Endothelial cell of hepatic sinusoid (primary cell): ENCODE measurements around the gene OPA1.

ENCODE experiments used
- in situ Hi-C: cut with HindIII; loops from 2 replicates; pipeline ENCODE4 v1.10.0; 2017; ENCODE audit warnings: low sequenced_read_pairs

The OPA1 gene

GRCh38 chr3:193645806-193646205, 52.8 kb downstream of the OPA1 start:
- in situ Hi-C loops = no loop called here

DNA sequence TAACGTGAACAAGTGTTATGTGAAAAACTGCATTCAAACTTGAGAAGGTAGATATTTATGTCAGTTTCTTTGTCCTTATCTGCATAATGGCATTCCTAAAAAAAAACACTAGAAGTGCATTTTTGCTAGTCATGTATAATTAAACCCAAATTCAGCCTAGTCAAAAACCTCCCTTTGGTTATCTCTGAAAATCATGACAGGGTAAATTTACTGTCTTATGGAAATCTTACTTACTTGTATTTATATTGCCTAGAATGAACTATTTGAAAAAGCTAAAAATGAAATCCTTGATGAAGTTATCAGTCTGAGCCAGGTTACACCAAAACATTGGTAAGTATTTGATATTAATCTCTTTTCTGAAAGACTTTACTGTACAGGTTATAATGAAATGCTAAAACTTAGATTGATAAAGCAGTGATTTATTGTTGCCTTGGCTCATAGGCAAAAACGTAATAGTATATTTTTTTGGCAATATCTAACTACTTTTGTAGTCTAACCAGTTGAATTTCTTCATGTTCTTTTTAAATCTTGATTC, 55.6 kb downstream of the OPA1 start:
- in situ Hi-C loops = no loop called here

DNA sequence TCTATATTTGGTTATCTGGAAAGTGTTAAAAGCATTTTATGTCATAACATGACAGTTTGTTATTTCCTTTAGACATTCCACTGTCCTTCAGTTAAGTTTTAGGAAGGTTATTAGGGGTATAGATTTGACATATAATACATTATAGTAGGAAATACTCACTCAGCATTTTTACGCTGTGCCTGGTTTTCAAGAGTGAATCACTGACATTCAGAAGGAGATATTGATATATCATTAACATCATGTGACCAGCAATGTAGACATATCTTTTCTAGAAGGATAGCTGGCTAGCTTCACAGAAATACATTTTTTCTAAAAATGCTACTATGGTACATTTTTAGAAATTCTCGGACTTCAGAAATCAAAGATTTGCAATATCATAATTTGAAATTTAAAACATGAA, 57.6 kb downstream of the OPA1 start:
- in situ Hi-C loops = no loop called here

DNA sequence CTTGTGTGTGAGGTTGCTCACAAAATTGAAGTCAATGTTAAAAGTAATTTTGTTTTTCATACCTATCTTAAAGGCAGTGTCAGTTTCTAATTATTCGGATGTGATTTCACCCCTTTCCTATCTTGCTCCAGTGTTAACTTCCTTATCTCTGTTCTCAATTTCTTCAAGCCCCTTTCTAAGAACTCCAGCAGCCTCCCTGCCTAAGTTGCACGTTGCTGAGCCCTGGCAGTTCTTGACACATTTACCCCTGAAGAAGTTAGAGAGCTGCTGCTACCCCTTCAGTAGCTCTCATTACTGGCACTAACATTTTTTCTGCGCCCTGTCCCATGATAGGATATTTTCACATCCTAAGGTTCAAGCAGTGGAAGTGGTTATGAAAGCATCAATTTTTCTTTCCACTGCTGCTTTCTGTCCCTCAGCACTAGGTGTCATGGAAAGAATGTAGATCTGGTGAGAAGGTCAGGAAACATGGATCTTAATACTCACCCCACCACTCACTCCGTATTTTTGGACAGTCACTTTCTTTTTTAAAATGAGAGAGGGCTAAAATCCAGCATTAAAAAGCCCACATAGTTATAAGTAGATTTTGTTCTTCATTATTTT, 62.9 kb downstream of the OPA1 start:
- in situ Hi-C loops = no loop called here

- in situ Hi-C loops = no loop called here
Measured at GRCh38 chr3:193656445-193656844, 63.4 kb downstream of the OPA1 start.

DNA sequence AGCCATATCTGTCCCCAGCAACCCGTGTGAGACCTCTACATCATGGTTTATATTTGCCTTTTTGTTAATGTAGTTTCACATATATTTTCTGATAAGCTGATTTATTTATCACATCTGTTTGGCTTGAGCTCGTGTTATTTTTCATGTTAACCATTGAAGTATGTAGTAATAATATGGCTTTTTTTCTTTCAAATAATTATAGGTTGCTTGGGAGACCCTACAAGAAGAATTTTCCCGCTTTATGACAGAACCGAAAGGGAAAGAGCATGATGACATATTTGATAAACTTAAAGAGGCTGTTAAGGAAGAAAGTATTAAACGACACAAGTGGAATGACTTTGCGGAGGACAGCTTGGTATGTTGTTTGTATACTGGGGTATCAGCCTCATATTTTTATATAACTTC, 63.9 kb downstream of the OPA1 start:
- in situ Hi-C loops = no loop called here

- in situ Hi-C loops = no loop called here
Measured at GRCh38 chr3:193660171-193660570, 67.2 kb downstream of the OPA1 start.

DNA sequence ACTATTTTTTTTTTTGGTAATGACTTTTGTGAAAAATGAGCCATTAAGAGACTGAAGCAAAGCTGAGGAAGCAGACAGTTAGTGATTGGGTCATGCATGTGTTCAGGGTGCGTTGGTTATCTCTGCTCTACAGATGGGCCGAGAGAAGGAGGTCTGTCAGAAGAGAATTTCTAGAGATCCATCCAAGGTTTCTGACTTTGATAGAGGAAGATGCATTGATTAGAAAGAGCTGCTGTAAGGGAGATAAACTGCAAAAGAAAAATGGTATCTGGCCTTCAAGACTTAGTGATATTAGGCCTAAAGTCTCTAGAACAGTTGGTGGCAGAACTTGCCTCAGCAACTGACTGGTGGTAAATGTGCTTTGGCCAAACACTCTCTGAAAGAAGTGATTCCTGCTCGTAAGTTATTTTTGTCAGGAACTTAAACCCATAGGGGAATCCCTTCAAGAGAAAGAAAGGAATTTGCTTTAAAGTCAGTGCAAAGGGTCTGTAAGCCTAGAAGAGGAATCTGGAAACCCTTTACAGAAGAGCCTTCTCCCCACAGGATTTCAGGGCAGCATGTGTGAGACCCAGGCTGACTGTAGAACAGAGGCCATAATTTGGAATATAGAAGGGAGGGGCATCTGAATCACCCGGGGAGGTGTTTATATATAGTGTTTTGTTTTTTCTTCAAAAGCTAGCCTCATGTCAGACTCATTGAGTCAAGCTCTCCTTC, 67.8 kb downstream of the OPA1 start:
- in situ Hi-C loops = no loop called here

DNA sequence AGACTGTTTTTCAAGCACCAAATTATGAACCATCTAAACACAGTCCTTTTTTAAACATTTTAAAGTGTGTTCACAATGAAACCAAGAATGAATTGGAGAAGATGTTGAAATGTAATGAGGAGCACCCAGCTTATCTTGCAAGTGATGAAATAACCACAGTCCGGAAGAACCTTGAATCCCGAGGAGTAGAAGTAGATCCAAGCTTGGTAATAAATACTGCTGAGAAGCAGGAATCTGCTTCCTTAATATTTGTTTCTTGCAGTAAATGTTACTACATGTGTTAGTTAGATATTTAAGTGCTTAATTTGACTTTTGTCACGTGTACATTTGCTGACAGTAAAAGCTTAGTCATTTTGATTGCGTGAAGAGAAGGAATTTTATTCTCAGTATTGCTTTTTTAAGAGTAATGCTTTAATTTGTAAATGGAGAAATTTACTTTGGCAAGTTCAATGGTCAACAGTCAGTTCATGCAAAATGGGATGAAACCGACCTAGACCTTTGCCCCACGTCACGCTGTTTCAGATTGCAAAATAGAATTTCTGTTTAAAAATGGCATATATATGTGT, 69.8 kb downstream of the OPA1 start:
- in situ Hi-C loops = no loop called here

DNA sequence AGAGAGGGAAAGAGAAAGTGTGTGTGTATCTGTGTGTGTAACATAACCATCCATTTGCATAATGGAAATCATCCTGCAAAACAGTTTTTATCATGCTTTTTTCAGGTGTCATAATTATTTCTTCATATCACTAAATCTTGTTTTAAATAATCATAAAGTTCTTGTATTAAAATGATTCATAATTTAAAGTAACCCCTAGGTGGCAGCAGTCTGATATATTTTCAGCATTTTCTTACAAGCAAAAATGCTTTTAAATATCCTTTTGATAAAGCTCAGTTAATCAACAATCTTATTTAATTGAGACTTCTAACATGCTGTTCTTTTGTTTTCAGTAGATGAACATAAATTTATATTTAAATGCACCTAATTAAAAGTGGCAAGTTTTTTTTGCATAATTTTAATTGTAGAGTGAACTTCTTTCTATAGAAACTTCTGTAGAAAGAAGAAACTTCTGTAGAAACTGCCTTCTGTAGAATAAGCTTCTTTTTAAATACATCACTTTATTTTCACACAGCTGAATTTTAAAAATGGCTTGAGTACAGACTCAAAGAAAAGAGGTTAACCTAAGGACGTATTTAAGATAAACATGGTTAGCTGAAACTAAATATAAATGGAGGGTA, 72.5 kb downstream of the OPA1 start:
- in situ Hi-C loops = no loop called here

DNA sequence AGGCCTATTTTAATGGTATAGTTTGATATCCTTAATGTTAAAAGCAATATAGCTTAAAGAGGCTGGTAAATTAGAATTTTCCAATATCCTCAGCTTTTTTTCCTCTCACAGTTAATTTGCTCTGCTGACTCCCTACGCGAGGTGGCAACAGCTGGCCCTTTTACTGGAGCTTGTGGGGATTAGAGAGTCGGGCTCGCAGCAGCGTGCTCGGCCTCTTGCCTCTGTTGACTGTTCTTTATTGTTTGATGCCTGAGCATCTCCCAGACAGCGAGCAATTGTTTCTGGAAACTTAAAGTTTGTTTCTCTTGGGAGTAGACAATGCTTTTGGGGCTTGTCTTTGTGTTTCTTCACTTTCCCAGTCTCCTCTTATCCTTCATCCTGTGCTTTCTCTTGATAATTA, 80.8 kb downstream of the OPA1 start:
- in situ Hi-C loops = no loop called here

GRCh38 chr3:193674714-193675113, 81.7 kb downstream of the OPA1 start:
- in situ Hi-C loops = no loop called here

DNA sequence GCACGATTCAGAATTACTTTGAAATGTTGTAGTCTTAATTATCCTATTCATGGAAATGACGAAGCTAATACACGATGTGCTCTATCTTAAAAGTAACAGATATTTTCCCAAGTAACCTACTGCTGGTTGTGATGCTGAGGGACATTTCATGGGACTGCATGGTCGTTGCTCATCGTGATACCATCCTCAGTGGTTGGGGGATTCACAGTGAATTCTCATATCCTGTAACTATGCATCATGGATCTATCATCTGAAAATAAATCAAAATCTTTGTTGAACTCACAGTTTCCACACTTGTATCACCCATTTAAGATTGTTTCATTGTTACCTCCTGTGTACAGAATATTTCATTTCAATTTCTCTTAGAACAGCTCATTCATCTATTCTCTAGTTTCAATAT, 84.7 kb downstream of the OPA1 start:
- in situ Hi-C loops = no loop called here

DNA sequence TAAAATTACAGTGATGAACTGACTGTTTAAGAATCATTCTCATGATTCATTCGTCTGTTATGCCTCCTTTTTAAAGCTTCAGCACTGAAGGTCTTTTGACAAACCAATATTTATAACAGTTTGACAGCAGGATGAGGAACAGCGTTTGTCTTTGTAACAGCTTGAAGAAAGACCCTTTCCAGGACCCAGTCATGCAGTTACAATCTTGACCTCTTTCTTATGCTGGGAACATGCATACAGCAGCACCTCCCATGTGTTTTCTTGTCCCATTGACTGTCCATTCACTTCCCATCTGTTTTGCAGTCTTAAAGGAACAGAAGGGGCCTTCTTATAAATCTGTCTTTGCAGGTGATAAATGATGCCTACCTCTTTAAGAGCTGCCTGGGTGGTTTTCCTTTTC, 87.2 kb downstream of the OPA1 start:
- in situ Hi-C loops = loop anchor here (5.0 kb wide), 1 partner anchor 47 kb away; no protein-coding TSS in a partner anchor

- in situ Hi-C loops = loop anchor here (5.0 kb wide), 1 partner anchor 46 kb away; no protein-coding TSS in a partner anchor
Measured at GRCh38 chr3:193681631-193682030, 88.6 kb downstream of the OPA1 start.

- in situ Hi-C loops = no loop called here
Measured at GRCh38 chr3:193686665-193687483, 93.9 kb downstream of the OPA1 start.

- in situ Hi-C loops = no loop called here
Measured at GRCh38 chr3:193688834-193689714, 96.1 kb downstream of the OPA1 start.

GRCh38 chr3:193693774-193694173, 100.8 kb downstream of the OPA1 start:
- in situ Hi-C loops = no loop called here

DNA sequence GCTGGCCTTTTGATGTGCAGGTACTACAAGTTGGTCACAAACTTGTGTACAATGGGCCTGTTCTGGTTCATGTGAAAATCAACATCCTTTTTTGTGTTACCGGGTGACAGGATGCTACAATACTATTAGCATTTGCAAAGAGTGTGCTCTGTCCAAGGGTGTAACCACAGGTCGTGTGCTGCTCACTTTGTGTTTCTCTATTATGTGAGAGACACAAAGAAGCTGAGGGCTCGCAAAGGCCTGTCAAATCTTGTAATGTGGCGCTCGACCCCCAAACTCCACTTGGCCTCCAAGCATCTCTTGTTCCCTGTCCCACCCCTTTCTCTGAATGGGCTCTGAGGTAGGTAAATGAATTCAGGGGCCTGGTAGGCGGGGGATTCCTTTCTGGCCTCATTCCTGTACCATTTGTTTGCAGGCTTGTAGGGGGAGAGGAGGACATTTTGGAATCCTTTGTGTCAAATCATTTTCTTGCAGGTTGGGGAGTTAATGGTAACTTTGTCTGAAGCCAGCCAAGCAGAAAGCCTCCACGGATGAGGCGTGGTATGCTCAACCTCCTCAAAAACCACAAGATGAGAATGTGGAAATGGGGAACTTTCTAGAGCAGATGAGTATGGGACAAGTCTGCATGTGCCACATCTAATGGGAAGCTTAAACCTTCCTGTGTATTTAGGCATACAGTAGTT, 109.1 kb downstream of the OPA1 start:
- in situ Hi-C loops = no loop called here
